ENCODE data around the gene DOP1A. TPM values are rescaled to one million over a fixed set of nuclear protein-coding genes. Genes with fewer than 3 reads are reported as not detected.

Gene DOP1A
- total RNA-seq, 1 donor, result 44.0 TPM

DNA sequence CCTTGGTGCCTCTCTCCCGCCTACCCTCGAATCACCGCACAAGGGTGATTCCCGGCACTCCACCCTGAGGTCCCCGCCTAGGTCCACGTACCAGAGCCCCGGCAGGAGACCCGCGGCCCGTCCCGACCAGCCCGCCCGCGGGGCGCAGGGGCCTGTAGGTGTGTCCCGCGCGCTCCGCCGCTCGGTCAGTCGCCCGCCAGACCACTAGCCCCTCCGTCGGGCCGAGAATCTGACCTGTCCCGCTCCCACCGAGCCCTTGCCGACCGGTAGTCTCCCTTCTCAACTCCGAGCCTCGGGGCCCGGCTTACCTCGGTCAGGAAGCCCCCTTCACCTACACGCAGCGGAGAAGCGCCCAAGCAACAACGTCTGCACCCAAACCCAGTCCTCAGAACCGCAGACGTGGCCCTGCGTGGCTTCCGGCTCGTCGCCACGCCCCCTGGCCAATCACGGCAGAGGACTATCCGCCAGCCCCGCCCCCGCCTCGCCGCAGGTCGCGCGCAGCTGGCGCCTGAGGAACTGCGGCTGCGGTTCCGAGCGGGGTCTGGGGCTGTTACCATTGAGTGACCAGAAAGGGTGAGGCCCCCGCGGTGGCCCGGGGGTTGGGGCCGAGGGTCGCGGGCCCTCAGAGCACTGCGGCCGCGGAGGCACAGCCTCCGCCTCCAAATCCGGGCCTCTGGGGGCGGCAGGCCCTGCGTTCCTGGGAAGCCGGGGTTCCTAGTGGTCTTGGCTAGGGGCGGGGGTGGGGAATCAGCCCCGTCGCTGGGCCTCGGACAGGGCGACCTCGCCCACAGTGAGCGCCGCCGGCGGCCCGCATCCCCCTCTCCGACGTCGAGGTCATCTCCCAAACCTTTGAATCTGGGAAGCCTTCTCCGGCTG is 125.6 kb downstream of the DOP1A start, which contains the start of the genes PGM3 and RWDD2A:
PGM3 (minus strand) TSS at position 395 of the 876 bp plus-strand sequence. CDS start 2,253 bp downstream, outside the sequence.
RWDD2A (plus strand) TSS at position 487 of the 876 bp plus-strand sequence. CDS start 1,095 bp downstream, outside the sequence.
- H3K4me3 ChIP-seq (ENCODE audit: low read depth, low read length), result peak within 1 kb of the TSS; percentile 90
- DNase-seq (ENCODE audit: low read depth), result peak; percentile 92
- TF ChIP-seq, protein P1, sequence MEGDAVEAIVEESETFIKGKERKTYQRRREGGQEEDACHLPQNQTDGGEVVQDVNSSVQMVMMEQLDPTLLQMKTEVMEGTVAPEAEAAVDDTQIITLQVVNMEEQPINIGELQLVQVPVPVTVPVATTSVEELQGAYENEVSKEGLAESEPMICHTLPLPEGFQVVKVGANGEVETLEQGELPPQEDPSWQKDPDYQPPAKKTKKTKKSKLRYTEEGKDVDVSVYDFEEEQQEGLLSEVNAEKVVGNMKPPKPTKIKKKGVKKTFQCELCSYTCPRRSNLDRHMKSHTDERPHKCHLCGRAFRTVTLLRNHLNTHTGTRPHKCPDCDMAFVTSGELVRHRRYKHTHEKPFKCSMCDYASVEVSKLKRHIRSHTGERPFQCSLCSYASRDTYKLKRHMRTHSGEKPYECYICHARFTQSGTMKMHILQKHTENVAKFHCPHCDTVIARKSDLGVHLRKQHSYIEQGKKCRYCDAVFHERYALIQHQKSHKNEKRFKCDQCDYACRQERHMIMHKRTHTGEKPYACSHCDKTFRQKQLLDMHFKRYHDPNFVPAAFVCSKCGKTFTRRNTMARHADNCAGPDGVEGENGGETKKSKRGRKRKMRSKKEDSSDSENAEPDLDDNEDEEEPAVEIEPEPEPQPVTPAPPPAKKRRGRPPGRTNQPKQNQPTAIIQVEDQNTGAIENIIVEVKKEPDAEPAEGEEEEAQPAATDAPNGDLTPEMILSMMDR (IDR thresholded peaks at IDR 0.05; ENCODE audit: insufficient read depth, low read depth, low read length), result no peak

DNA sequence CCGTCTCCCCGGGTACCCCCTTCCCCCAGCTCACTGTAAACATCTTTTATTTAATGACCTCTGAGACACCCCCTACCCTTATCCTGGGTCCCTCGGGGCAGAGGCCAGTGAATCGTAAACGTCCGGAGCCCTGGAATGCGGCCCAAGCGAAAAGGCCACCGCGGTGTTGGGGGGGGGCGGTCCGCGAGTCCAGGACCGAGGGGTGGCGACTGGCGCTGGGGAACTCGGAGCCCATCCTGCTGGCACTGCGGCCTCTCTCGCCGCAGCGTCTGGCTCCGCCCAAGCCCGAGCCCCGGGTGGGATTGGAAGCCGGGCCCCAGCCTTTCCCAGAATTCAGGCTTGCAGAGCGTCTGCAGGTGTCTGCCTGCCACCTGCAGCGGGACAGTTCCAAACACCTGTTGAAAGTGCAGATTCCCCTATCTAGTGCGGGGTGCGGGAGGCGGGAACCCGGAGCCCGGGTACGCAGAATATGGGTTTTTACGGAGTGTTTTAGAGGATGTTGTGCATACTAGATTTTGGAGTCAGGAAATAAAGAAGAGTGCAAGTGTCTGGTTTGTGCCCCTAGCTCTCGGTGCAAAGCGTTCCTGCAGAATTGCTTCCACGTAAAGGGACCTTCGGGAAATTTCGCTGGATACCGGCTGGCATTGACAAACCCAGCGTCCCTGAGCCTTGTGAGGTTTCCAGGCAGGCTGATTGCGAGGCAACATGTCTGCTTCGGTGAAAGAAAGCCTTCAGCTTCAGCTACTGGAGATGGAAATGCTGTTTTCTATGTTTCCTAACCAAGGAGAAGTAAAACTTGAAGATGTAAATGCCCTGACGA is 126.5 kb downstream of the DOP1A start:
- peak; percentile 25 for DNase-seq (ENCODE audit: low read depth)
- H3K4me3 ChIP-seq (ENCODE audit: low read depth, low read length), result peak overlapping the region; percentile 90
- TF ChIP-seq, protein P1 (IDR thresholded peaks at IDR 0.05; ENCODE audit: insufficient read depth, low read depth, low read length), result no peak

DNA sequence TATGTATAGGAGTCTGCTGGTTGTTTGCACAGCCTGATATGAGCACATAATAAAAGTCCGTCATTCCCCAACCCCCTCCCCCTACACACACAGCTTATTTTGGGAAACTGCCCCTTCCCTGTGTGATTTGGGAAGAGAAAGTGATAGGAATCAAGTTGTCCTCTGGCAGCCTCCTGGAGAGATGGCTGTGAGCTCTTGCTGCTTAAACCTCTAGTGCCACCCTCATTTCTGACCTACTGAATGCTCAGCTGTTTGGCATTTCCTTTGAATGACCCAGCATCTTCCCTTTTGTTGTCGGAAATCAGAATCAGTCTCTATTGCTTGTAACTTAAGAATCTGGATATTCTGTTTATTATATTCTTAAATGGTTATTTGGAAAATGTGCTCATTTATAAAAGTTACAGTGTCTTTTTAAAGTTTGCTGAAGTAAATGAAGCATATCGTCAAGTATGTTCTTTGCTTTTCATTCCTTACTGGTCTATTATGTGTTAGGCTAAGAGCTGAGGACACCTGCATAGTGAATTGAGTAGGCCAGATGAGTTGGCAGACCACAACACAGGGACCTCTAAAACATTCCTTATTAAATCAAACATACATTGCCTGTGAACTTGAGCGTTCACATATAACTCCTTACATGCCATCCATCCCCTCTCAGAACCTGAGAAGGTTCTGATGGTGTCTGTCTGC is 131.2 kb downstream of the DOP1A start:
- TF ChIP-seq, protein P1 (IDR thresholded peaks at IDR 0.05; ENCODE audit: insufficient read depth, low read depth, low read length), result no peak
- DNase-seq (ENCODE audit: low read depth), result no peak
- no peak overlapping the region for H3K4me3 ChIP-seq (ENCODE audit: low read depth, low read length)

DNA sequence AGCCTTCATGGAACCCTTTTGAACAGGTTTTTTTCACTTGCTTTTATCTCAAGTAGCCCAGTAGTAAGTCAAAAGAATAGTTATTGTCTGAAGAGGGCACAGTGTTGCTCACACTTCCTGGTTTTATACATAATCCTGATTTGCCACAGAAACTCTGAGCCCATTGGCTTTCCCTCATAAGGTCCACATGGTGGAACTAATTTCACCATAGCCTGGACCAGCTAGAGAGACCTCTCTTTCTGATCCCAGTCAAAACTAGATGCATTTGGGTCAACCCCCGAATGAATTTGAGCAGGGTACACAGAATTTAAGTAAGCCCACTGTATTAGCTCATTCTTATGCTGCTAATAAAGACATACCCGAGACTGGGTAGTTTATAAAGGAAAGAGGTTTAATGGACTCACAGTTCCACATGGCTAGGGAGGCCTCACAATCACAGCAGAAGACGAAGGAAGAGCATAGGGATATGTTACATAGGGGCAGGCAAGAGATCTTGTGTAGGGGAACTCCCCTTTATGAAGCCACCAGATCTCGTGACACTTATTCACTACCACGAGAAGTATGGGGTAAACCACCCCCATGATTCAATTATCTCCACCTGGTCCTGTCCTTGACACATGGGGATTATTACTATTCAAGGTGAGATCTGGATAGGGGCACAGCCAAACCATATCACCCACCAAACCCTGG is 131.8 kb downstream of the DOP1A start:
- no peak for DNase-seq (ENCODE audit: low read depth)
- H3K4me3 ChIP-seq (ENCODE audit: low read depth, low read length), result no peak overlapping the region
- TF ChIP-seq, protein P1 (IDR thresholded peaks at IDR 0.05; ENCODE audit: insufficient read depth, low read depth, low read length), result no peak

DNA sequence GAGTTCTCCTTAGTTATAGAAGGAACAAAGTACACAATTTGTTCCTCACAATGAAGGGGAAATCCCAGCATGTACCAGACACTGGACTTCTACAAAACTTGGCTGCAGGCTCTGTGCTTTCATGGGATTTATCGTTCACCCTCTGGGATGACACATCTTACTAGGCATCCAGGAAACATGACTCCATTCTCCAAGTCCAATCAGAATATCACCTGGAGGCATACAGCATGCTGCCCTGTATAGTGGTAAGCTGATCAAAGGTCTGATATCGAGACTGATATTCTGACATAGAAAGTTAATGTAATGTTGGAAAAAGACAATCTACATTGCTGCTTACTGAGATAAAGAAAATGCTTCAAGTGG is 132.4 kb downstream of the DOP1A start:
- TF ChIP-seq, protein P1 (IDR thresholded peaks at IDR 0.05; ENCODE audit: insufficient read depth, low read depth, low read length), result no peak
- peak; percentile 45 for DNase-seq (ENCODE audit: low read depth)
- no peak overlapping the region for H3K4me3 ChIP-seq (ENCODE audit: low read depth, low read length)

DNA sequence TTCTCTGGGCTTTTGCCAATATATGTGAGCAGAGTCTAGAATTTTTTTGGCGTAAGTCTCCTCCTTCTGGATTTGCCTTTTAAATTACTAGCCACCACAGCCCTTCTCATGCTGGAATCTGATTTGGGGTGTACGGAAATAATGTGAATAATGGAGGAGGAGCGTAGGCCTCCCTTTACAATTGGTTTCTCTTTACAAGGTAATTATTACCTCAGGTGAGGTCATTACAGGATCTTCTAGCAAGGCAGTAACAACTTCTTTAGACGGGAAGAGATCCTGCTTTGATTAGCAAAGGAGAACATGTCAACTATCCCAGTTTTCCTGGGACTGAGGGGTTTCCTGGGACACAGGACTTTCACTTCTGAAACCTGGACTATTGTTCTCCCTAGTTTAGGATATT is 134.6 kb downstream of the DOP1A start:
- TF ChIP-seq, protein P1 (IDR thresholded peaks at IDR 0.05; ENCODE audit: insufficient read depth, low read depth, low read length), result no peak
- no peak overlapping the region for H3K4me3 ChIP-seq (ENCODE audit: low read depth, low read length)
- no peak for DNase-seq (ENCODE audit: low read depth)
